Prostate gland (tissue), 2 donors: ENCODE data around the gene CPNE4.

ENCODE experiments used
- CTCF ChIP-seq, 4 experiments: fragments of 200-600 bp in 2 of 4; fragments of 450-650 bp in 2 of 4; sonication (generic) in 2 of 4; IDR thresholded peaks; 1 replicate in 3 of 4; 2 replicates in 1 of 4; pipeline ENCODE4 v1.5.1; 2016 to 2019; ENCODE audit warnings: antibody characterized with exemption in 4 of 4, mild to moderate bottlenecking in 2 of 4, moderate library complexity in 2 of 4
- POLR2A ChIP-seq: fragments of 450-650 bp; IDR thresholded peaks from one replicate; pipeline ENCODE4 v1.6.1; 2016; ENCODE audit warnings: antibody characterized with exemption, mild to moderate bottlenecking

- TF ChIP-seq CTCF (IDR thresholded peaks at IDR 0.05) (no peak), POLR2A (no peak)
These were observed 26.0 kb downstream of the CPNE4 start for GRCh38 chr3:132008837-132009236.
